HEK293 (cell line): Measurements from ENCODE around the gene NCK1.

Experiments
- REPIN1 ChIP-seq: fragments of 450-650 bp; formaldehyde crosslinking; IDR thresholded peaks from 2 replicates; pipeline ENCODE4 v1.5.1; 2017; ENCODE audit warnings: missing biosample characterization, missing genetic modification characterization, low read depth
- ZBTB11 ChIP-seq: fragments of 450-650 bp; formaldehyde crosslinking; conservative IDR thresholded peaks from 2 replicates; pipeline ENCODE4 v1.5.1; 2016; ENCODE audit warnings: low read depth, missing biosample characterization, missing genetic modification characterization
- ZFP41 ChIP-seq: fragments of 450-650 bp; formaldehyde crosslinking; IDR thresholded peaks from 2 replicates; pipeline ENCODE4 v1.5.1; 2016; ENCODE audit warnings: missing biosample characterization, missing genetic modification characterization, borderline replicate concordance
- ZNF140 ChIP-seq: fragments of 450-650 bp; formaldehyde crosslinking; IDR thresholded peaks from 2 replicates; pipeline ENCODE4 v1.5.1; 2016; ENCODE audit warnings: missing biosample characterization, missing genetic modification characterization
- ZNF221 ChIP-seq: fragments of 450-650 bp; formaldehyde crosslinking; IDR thresholded peaks from 2 replicates; pipeline ENCODE4 v1.5.1; 2017; ENCODE audit warnings: missing biosample characterization, missing genetic modification characterization, borderline replicate concordance
- ZNF274 ChIP-seq, 2 experiments: fragments of 200-500 bp in 1 of 2; fragments of 450-650 bp in 1 of 2; sonication (Bioruptor generic) in 1 of 2; formaldehyde crosslinking in 1 of 2; IDR thresholded peaks; 2 replicates each; pipeline versions ENCODE4 v1.5.1 to v1.6.1; 2014 to 2016; ENCODE audit warnings: borderline replicate concordance in 1 of 2, inconsistent platforms in 1 of 2, low read length in 1 of 2, missing biosample characterization in 1 of 2, missing genetic modification characterization in 1 of 2
- ZNF629 ChIP-seq: fragments of 450-650 bp; formaldehyde crosslinking; IDR thresholded peaks from 2 replicates; pipeline ENCODE4 v1.5.1; 2017; ENCODE audit warnings: missing biosample characterization, missing genetic modification characterization
- TF ChIP-seq, protein P1 (sequence below): fragments of 450-650 bp; formaldehyde crosslinking; IDR thresholded peaks from 2 replicates; pipeline ENCODE4 v1.5.1; 2016; ENCODE audit warnings: missing biosample characterization, missing genetic modification characterization
- TF ChIP-seq, protein P2 (sequence below): fragments of 450-650 bp; formaldehyde crosslinking; IDR thresholded peaks from 2 replicates; pipeline ENCODE4 v1.5.1; 2016; ENCODE audit warnings: missing biosample characterization, missing genetic modification characterization
- TF ChIP-seq, protein P3 (sequence below): fragments of 450-650 bp; formaldehyde crosslinking; IDR thresholded peaks from 2 replicates; pipeline ENCODE4 v1.5.1; 2016; ENCODE audit warnings: missing biosample characterization, missing genetic modification characterization

GRCh38 chr3:136938334-136938733 is 76.3 kb downstream of the NCK1 start:
- TF ChIP-seq ZNF140 (tag by site-specific recombination) (no peak), ZNF629 (tag by site-specific recombination) (no peak), ZBTB11 (tag by site-specific recombination) (no peak), ZFP41 (tag by site-specific recombination) (no peak), REPIN1 (tag by site-specific recombination) (no peak), ZNF221 (tag by site-specific recombination) (no peak), ZNF274 (IDR thresholded peaks at IDR 0.05; ENCODE audit: low read length) (no peak), ZNF274 (tag by site-specific recombination; IDR thresholded peaks at IDR 0.05; ENCODE audit: borderline replicate concordance) (no peak)
- TF ChIP-seq, protein P1, sequence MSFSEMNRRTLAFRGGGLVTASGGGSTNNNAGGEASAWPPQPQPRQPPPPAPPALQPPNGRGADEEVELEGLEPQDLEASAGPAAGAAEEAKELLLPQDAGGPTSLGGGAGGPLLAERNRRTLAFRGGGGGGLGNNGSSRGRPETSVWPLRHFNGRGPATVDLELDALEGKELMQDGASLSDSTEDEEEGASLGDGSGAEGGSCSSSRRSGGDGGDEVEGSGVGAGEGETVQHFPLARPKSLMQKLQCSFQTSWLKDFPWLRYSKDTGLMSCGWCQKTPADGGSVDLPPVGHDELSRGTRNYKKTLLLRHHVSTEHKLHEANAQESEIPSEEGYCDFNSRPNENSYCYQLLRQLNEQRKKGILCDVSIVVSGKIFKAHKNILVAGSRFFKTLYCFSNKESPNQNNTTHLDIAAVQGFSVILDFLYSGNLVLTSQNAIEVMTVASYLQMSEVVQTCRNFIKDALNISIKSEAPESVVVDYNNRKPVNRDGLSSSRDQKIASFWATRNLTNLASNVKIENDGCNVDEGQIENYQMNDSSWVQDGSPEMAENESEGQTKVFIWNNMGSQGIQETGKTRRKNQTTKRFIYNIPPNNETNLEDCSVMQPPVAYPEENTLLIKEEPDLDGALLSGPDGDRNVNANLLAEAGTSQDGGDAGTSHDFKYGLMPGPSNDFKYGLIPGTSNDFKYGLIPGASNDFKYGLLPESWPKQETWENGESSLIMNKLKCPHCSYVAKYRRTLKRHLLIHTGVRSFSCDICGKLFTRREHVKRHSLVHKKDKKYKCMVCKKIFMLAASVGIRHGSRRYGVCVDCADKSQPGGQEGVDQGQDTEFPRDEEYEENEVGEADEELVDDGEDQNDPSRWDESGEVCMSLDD (tag by site-specific recombination) = no peak
- TF ChIP-seq, protein P2, sequence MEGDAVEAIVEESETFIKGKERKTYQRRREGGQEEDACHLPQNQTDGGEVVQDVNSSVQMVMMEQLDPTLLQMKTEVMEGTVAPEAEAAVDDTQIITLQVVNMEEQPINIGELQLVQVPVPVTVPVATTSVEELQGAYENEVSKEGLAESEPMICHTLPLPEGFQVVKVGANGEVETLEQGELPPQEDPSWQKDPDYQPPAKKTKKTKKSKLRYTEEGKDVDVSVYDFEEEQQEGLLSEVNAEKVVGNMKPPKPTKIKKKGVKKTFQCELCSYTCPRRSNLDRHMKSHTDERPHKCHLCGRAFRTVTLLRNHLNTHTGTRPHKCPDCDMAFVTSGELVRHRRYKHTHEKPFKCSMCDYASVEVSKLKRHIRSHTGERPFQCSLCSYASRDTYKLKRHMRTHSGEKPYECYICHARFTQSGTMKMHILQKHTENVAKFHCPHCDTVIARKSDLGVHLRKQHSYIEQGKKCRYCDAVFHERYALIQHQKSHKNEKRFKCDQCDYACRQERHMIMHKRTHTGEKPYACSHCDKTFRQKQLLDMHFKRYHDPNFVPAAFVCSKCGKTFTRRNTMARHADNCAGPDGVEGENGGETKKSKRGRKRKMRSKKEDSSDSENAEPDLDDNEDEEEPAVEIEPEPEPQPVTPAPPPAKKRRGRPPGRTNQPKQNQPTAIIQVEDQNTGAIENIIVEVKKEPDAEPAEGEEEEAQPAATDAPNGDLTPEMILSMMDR (tag by site-specific recombination) = no peak
- TF ChIP-seq, protein P3, sequence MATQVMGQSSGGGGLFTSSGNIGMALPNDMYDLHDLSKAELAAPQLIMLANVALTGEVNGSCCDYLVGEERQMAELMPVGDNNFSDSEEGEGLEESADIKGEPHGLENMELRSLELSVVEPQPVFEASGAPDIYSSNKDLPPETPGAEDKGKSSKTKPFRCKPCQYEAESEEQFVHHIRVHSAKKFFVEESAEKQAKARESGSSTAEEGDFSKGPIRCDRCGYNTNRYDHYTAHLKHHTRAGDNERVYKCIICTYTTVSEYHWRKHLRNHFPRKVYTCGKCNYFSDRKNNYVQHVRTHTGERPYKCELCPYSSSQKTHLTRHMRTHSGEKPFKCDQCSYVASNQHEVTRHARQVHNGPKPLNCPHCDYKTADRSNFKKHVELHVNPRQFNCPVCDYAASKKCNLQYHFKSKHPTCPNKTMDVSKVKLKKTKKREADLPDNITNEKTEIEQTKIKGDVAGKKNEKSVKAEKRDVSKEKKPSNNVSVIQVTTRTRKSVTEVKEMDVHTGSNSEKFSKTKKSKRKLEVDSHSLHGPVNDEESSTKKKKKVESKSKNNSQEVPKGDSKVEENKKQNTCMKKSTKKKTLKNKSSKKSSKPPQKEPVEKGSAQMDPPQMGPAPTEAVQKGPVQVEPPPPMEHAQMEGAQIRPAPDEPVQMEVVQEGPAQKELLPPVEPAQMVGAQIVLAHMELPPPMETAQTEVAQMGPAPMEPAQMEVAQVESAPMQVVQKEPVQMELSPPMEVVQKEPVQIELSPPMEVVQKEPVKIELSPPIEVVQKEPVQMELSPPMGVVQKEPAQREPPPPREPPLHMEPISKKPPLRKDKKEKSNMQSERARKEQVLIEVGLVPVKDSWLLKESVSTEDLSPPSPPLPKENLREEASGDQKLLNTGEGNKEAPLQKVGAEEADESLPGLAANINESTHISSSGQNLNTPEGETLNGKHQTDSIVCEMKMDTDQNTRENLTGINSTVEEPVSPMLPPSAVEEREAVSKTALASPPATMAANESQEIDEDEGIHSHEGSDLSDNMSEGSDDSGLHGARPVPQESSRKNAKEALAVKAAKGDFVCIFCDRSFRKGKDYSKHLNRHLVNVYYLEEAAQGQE (tag by site-specific recombination) = no peak
